GM21381 (cell line): ENCODE measurements around the gene LPCAT2.

ENCODE experiments used
- ATAC-seq: cut with Tn5 transposase; IDR thresholded peaks from one replicate; pipeline ENCODE4 v1.9.1; 2021; ENCODE audit warnings: mild to moderate bottlenecking, moderate library complexity; ENCODE audit not compliant: unreplicated experiment

The LPCAT2 gene

GRCh38 chr16:55479430-55480140 is 29.3 kb upstream of the LPCAT2 start:
- ATAC-seq: no peak

DNA sequence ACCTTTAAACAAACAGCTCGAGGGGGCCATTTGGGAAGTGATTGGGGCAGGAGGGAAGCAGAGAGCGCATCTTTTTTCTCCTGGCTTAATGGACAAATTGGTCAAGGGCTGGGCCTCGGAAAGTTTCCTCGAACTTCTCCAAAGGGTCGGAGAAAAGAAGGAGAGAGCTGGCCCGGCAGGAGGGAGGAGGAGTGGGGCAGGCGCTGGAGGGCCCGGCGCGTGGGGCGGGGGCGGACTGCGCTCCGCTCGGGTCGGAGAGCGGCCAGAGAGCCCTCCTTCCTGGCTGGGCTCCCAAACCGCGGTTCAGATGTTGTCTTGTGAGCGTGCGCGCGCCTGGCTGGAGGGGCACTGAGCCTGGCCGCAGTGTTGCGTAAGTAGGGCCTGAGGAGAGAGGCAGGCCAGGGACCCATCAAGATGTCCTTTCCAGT is 28.6 kb upstream of the LPCAT2 start:
- no peak for ATAC-seq

DNA sequence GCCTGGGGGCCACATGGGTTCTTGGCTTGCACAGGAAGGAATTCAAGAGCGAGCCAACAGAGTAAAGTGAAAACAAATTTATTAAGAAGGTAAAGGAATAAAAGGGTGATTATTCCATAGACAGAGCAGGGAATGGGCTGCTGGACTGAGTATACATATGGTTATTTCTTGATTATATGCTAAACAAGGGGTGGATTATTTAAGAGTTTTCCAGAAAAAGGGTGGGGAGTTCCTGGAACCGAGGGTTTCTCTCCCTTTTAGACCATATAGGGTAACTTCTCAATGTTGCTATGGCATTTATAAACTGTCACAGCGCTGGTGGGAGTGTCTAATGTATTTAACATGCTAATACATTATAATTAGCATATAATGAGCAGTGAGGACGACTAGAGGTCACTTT is 27.8 kb upstream of the LPCAT2 start:
- ATAC-seq: no peak

DNA sequence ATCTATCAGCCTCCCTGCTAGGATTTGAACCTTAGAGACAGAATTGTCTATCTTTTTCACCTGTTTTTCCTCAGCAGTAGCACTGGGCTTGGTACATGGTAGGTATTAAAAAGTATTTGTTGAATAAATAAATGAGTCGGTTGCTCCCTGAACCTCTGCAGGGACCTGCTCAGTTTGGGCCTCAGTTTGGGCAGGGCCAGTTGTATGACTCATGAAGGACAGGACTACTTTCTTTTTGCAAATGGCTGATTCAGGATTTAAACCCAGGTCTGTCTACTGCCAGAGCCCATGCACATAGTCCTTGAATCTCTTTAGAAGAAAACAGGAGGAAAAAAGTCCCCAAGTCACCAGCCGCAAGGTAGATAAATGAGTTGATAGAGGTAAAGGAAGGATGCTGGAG is 26.8 kb upstream of the LPCAT2 start:
- no peak for ATAC-seq

GRCh38 chr16:55487048-55487803 is 21.6 kb upstream of the LPCAT2 start:
- ATAC-seq: no peak

DNA sequence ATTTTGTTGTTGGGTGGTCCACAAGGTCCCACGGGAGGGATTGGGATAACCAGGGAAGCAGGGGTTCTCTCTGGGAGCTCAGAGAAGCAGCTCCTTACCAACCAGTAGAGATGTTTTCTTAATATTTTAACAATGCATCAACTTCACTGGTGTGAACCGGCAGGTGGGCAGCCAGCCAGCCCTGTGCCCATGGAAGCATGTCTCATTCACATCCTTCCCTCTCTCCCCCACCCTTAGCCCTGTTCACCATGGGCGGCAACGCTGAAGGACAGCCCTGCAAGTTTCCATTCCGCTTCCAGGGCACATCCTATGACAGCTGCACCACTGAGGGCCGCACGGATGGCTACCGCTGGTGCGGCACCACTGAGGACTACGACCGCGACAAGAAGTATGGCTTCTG is 20.6 kb upstream of the LPCAT2 start:
- ATAC-seq: no peak

DNA sequence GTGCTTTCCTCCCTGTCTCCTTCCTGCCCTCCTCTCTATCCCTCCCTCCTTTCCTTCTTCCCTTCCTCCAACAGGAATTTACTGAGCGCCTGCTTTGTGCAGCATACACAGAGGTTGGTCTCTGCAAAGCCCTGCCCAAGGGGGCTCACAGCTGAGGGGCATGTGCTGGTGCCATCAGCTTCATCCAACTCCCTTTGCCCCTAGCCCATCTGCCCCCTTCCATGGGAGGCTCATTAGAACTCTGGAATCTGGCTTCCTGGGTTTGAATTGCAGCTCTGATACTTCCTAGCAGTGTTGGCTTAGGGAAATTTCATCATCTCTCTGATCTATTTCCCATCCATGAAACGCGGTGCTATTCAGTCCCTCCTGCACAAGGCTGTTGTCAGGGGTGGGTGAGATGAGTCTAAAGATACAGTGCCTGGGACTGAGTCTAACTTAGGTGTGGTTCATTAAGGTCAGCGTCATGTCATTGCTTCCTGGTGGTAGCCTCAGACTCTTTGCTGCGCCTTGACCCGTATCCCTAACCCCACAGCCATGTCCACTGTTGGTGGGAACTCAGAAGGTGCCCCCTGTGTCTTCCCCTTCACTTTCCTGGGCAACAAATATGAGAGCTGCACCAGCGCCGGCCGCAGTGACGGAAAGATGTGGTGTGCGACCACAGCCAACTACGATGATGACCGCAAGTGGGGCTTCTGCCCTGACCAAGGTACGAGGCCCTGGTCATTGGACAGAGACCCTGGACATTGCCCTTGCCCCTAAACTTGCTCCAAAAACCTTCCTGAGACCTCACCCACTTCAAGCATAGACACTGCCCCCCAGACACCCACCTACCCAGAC is 19.5 kb upstream of the LPCAT2 start:
- no peak for ATAC-seq

- no peak for ATAC-seq
These were observed 19.0 kb upstream of the LPCAT2 start for GRCh38 chr16:55489956-55490265.

- ATAC-seq: no peak
These were observed 18.6 kb upstream of the LPCAT2 start for GRCh38 chr16:55490301-55490700.

GRCh38 chr16:55491691-55492090 is 17.2 kb upstream of the LPCAT2 start:
- ATAC-seq: no peak

DNA sequence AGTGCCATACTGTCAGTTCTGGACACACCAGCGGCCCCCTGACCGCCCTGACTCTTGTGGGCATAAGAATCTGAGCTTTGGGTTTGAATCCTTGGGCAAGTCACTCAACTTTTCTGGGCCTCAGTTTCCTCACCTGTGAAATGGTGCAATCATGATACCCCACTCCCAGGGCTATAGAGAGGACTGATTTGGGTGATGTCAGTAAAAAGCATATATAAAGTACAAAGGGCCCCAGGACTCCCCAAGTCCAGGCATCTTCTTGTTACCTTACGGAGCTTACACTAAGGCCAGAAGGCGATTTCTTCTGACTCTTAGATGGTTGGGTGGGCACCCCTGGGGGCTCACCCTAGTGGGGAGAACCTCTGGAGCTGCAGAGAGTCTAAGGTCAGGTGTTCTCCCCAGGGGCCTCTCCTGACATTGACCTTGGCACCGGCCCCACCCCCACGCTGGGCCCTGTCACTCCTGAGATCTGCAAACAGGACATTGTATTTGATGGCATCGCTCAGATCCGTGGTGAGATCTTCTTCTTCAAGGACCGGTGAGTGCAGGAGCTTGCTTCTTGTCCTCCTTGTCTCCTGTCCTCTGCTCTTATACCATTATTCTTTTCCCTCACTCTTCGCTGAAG is 16.0 kb upstream of the LPCAT2 start:
- no peak for ATAC-seq

DNA sequence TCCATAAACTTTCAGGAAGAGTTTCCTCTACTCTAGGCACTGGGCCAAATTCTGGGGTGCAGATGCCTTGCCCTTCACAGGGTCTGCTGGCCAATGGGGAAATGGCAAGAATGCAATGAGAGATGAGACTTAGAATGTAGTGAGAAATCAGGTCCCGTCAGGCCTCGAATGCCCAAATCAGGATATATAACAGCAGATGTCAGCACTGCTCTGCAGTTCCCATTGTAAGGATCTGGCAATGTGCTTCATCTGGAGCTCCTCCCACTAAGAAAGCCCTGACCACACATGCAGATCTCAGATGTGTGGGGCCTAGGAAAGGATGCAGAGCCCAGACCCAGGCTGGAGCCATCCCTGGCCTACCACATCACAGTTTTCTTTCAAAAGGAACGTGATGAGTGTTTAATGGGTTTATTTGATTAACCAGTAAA is 13.9 kb upstream of the LPCAT2 start:
- no peak for ATAC-seq

DNA sequence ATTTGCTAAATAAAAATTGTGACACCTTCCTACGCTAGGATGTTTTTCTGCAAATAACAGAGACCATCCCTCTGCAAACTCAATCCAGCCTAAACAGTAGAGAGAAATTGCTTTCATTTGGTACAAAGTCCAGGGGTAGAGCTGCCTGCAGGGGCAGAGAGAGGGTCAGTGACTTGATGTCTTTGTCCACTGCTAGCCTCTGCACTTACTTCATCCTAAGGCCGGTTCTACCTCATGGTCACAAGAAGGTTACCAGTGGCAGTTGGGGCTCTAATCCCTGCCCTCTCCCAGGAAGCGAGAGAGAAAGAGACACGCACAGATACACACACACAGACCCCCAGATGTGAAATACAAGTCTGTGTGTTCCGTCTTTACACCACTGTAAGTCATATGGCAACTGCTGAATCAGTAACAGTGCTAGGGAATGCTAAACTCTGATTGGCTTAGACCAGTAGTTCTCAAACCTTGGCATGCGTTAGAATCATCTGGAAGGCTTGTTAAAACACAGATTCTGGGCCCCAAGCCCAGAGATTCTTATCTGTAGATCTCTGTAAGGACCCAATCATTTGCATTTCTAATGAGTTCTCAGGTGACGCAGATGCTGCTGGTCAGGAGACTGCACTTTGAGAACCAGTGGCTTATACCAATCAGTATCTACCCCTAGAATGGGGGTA is 13.1 kb upstream of the LPCAT2 start:
- no peak for ATAC-seq

GRCh38 chr16:55496509-55497145 is 12.2 kb upstream of the LPCAT2 start:
- no peak for ATAC-seq

DNA sequence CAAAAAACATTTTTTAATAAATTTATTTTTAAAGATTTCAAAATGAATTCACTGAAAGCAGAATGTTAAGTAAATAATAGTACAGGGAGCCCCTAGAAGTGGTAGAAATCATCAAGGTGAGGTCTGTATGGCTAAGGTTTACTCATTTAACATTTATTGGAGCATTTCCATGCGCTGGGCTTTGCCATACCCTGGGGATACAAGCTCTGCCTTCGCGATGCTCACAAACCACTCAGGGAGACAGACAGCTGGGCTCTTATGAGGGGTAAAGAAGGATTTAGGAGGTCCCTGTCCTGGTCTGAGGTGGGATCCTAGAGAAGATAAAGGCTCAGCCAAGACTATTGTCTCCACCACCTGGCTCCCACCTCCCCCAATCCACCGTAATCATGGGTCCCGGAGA is 11.3 kb upstream of the LPCAT2 start:
- ATAC-seq: no peak

DNA sequence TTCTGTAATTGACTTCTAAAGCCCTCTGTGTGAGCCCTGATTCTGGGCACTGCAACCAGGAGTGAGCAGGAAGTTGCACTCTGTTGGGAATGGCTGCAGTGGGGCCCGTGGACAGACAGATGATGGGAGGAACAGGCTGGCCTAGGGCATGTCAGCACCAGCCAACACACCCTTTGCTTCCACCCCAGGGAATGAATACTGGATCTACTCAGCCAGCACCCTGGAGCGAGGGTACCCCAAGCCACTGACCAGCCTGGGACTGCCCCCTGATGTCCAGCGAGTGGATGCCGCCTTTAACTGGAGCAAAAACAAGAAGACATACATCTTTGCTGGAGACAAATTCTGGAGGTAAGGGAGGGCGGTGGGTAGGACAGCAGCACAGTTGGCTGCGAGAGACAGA is 10.8 kb upstream of the LPCAT2 start:
- ATAC-seq: no peak

DNA sequence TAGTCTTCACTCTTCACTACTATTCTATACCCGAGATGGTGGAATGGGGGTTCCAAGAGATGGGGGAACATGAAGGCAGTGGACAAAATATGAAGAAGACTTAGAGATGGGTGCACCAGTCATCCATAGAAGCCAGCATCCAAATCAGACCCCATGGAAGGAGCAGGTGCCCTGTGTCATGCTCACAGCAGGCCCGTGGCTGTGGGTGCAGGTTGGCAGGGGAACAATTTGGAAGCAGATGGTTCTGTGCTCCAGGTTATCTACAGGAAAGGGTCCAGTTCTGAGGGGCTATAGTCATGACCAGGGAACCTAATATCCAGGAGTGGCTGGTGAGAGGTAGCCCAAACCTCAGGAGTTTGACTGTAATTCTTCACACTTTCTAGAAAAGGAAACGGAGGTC is 9.6 kb upstream of the LPCAT2 start:
- no peak for ATAC-seq

GRCh38 chr16:55499951-55500529 is 8.8 kb upstream of the LPCAT2 start:
- no peak for ATAC-seq

- no peak for ATAC-seq
These were observed 8.3 kb upstream of the LPCAT2 start for GRCh38 chr16:55500530-55501011.
